AG08396 (cell line): Measurements from ENCODE around the gene FLII.
"Not testable (repeated sequence)": the region's sequence is repeated elsewhere in the genome, so short reads cannot be mapped to it uniquely, and the experiment has no call there.

ENCODE experiments used
- DNase-seq: peaks from one replicate; pipeline ENCODE4 v3.0.0; 2012; ENCODE audit warnings: low spot score, mixed read lengths

FLII gene

GRCh38 chr17:18217412-18218015, 41.0 kb downstream of the FLII start:
- peak; percentile 83 for DNase-seq

GRCh38 chr17:18216906-18217305, 41.6 kb downstream of the FLII start:
- not testable (repeated sequence) for DNase-seq

- DNase-seq = no peak
Measured at GRCh38 chr17:18213666-18214270, 44.8 kb downstream of the FLII start.

DNA sequence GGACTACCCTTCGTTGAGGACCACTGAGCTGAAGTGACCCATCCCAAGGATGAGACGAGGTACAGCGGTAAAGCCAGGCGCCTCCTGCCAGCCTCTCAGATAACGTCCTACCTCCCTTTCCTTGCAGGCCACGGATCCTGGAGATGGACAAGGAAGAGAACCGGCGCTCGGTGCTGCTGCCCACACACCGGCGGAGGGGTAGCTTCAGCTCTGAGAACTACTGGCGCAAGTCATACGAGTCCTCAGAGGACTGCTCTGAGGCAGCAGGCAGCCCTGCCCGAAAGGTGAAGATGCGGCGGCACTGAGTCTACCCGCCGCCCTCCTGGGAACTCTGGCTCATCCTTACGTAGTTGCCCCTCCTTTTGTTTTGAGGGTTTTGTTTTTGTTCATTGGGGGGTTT, 50.4 kb downstream of the FLII start:
- no peak for DNase-seq

- DNase-seq = no peak
Measured at GRCh38 chr17:18206962-18207361, 51.6 kb downstream of the FLII start.

DNA sequence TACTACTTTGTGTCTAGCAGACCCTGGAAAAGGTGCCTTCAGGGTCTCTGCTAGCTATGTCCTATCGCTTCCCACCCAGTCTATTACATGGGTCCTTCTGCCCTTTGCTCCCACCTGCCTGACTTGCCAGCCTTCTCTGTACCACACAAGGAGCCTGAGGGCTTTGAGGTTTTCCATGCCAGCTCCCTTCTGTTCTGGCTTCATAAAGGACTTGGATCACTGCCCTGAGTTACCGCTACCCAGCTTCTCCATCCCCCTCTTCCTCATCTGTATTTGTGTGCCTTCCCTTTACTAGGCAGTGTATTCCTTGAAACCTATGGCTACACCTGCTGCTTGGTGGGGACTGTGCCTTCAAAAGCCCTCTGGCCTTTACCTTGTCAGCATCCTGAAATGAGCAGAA, 52.7 kb downstream of the FLII start:
- DNase-seq = no peak

DNA sequence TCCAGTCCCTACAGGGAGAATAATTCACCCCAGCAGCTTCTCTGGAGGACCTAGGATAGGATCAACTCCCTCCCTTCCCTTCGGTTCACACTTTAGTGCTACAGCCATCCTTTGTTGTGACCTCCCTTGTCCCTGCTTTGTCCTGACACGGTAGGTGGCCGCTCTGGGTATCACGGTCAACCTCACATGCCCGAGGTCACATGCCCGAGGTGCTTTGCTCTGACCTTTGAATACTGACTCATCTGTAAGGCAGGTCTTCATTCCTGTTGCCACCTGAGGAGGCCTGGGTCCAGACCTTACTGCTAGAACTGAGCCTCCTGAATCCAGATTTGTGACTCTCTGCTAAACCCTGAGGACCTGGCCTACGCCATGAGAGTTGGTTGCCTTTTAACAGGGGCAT, 55.2 kb downstream of the FLII start:
- DNase-seq = no peak

GRCh38 chr17:18201108-18201507, 57.4 kb downstream of the FLII start:
- DNase-seq = no peak

DNA sequence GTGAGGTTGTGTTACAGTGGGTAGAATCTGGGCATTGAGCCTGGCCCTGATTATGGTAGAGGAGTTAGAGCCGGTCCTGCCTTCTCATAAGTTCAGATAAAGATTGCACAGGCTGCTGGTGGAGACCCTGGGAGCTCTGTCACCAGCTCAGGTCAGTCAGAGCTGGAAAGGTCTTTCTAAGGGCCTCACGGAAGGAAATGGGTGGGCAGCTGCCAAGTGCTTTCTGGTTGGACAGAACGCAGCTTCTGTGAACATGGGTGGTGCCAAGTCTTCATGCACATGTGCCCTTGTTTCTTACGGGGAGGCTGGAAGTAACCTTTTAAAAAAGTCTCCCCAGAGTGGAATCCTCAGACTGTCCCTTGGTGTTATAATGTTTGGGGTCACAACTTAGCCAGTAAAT, 60.0 kb downstream of the FLII start:
- DNase-seq = no peak

GRCh38 chr17:18197535-18198194, 60.9 kb downstream of the FLII start:
- no peak for DNase-seq

DNA sequence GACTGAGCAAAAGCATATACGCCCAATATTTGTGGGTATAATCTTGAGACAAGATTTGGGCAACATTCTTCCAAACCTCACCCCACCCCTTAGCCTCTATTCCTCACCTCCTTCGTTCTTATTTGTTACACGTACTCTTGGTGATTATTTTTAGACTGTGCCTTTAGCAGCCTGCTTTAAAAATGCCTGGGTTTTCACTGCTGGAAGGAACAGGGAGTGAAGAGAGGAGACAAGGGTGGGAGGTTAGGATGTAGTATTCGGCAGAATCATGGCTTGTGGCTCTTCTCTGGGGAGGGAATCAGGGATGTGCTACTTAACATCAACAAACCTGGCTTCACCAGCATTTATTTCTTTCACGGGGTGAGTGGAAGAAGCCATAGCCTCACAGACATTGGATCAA, 63.3 kb downstream of the FLII start:
- DNase-seq = no peak
